ENCODE data around the gene SLC9A1.

DNA sequence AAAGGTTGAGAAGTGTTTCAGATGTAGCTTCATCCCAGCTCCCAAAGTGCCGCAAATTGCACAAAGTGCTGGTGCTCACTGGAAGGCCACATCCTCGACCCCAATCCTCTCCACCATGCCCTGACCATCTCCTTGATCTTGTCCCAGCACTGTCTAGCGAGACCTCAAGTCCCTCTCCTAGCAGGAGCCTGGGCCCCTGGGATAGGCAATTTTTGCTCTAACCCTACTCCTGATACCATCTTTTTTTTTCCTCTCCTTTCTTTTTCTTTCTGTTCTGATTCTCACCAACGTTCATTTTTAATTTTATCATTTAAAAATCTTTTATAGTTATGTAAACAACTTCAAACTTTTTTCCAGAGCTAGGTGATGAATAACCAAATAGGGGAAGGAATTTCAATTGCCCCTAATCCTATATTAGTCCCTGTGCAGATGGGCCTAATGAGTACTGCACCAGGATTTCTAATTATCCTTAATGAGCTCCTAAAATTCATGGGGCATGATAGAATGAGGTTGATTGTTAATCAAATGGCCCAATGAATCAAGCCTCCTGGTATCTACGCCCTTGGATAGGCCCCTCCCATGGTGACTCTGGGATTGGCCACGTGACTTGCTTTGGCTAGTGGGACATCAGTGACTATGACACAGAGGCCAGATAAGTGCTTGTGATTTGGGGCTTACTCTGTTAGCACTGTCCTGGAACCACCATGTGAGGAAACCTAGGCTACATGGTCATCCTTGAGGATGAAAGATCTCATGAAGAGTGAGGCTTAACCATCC is 100.8 kb downstream of the SLC9A1 start:
- TF ChIP-seq, protein P1, sequence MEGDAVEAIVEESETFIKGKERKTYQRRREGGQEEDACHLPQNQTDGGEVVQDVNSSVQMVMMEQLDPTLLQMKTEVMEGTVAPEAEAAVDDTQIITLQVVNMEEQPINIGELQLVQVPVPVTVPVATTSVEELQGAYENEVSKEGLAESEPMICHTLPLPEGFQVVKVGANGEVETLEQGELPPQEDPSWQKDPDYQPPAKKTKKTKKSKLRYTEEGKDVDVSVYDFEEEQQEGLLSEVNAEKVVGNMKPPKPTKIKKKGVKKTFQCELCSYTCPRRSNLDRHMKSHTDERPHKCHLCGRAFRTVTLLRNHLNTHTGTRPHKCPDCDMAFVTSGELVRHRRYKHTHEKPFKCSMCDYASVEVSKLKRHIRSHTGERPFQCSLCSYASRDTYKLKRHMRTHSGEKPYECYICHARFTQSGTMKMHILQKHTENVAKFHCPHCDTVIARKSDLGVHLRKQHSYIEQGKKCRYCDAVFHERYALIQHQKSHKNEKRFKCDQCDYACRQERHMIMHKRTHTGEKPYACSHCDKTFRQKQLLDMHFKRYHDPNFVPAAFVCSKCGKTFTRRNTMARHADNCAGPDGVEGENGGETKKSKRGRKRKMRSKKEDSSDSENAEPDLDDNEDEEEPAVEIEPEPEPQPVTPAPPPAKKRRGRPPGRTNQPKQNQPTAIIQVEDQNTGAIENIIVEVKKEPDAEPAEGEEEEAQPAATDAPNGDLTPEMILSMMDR (IDR thresholded peaks at IDR 0.05), result no peak
- TF ChIP-seq, protein P2, sequence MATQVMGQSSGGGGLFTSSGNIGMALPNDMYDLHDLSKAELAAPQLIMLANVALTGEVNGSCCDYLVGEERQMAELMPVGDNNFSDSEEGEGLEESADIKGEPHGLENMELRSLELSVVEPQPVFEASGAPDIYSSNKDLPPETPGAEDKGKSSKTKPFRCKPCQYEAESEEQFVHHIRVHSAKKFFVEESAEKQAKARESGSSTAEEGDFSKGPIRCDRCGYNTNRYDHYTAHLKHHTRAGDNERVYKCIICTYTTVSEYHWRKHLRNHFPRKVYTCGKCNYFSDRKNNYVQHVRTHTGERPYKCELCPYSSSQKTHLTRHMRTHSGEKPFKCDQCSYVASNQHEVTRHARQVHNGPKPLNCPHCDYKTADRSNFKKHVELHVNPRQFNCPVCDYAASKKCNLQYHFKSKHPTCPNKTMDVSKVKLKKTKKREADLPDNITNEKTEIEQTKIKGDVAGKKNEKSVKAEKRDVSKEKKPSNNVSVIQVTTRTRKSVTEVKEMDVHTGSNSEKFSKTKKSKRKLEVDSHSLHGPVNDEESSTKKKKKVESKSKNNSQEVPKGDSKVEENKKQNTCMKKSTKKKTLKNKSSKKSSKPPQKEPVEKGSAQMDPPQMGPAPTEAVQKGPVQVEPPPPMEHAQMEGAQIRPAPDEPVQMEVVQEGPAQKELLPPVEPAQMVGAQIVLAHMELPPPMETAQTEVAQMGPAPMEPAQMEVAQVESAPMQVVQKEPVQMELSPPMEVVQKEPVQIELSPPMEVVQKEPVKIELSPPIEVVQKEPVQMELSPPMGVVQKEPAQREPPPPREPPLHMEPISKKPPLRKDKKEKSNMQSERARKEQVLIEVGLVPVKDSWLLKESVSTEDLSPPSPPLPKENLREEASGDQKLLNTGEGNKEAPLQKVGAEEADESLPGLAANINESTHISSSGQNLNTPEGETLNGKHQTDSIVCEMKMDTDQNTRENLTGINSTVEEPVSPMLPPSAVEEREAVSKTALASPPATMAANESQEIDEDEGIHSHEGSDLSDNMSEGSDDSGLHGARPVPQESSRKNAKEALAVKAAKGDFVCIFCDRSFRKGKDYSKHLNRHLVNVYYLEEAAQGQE (IDR thresholded peaks at IDR 0.05; ENCODE audit: low read depth, low read length), result no peak
- TF ChIP-seq TAF1 (IDR thresholded peaks at IDR 0.05; ENCODE audit: borderline replicate concordance, low read depth, low read length), result no peak
- TF ChIP-seq POLR2AphosphoS5 (IDR thresholded peaks at IDR 0.05; ENCODE audit: low read depth, low read length), result no peak
- TF ChIP-seq JUND (IDR thresholded peaks at IDR 0.05), result no peak
- no peak for TF ChIP-seq EP300 (IDR thresholded peaks at IDR 0.05; ENCODE audit: borderline replicate concordance in 1 of 2, low read depth in 1 of 2, low read length in 1 of 2)
- TF ChIP-seq GATA2 (CRISPR knock-in tag; IDR thresholded peaks at IDR 0.05), result no peak
- TF ChIP-seq, protein P3, sequence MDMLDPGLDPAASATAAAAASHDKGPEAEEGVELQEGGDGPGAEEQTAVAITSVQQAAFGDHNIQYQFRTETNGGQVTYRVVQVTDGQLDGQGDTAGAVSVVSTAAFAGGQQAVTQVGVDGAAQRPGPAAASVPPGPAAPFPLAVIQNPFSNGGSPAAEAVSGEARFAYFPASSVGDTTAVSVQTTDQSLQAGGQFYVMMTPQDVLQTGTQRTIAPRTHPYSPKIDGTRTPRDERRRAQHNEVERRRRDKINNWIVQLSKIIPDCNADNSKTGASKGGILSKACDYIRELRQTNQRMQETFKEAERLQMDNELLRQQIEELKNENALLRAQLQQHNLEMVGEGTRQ (IDR thresholded peaks at IDR 0.05; ENCODE audit: borderline replicate concordance, low read depth, low read length), result no peak
